Stimulated activated CD8-positive, alpha-beta memory T cell treated with anti-CD3 and anti-CD28 coated beads, Interleukin-4, amount 100 ng/mL, for 48 hours (primary cell): ENCODE results near the gene WNT11.

ENCODE experiments used
- DNase-seq: peaks from one replicate; pipeline ENCODE4 v3.0.0-alpha.2; 2020

The WNT11 gene

GRCh38 chr11:76237000-76237649 lies 30.8 kb upstream of the WNT11 start:
- DNase-seq, result no peak

- DNase-seq, result peak; percentile 70
These were observed 30.0 kb upstream of the WNT11 start for GRCh38 chr11:76236092-76236999.

- DNase-seq, result peak; percentile 97
These were observed 29.2 kb upstream of the WNT11 start for GRCh38 chr11:76235233-76236091.

- DNase-seq, result no peak
These were observed 28.3 kb upstream of the WNT11 start for GRCh38 chr11:76234416-76235232.

- DNase-seq, result no peak
These were observed 27.7 kb upstream of the WNT11 start for GRCh38 chr11:76234021-76234415.

GRCh38 chr11:76233196-76233921 lies 27.1 kb upstream of the WNT11 start:
- no peak for DNase-seq

- DNase-seq, result peak; percentile 49
These were observed 25.8 kb upstream of the WNT11 start for GRCh38 chr11:76232026-76232665.

GRCh38 chr11:76231121-76231738 lies 24.9 kb upstream of the WNT11 start:
- no peak for DNase-seq

GRCh38 chr11:76230392-76230791 lies 24.1 kb upstream of the WNT11 start:
- DNase-seq, result no peak

- no peak for DNase-seq
These were observed 23.5 kb upstream of the WNT11 start for GRCh38 chr11:76229690-76230240.

- no peak for DNase-seq
These were observed 22.5 kb upstream of the WNT11 start for GRCh38 chr11:76228875-76229149.

GRCh38 chr11:76228071-76228874 lies 22.0 kb upstream of the WNT11 start:
- DNase-seq, result no peak

GRCh38 chr11:76226626-76227025 lies 20.3 kb upstream of the WNT11 start:
- DNase-seq, result no peak

GRCh38 chr11:76225122-76225611 lies 18.9 kb upstream of the WNT11 start:
- no peak for DNase-seq

GRCh38 chr11:76224461-76225121 lies 18.3 kb upstream of the WNT11 start:
- no peak for DNase-seq

GRCh38 chr11:76221365-76221764 lies 15.1 kb upstream of the WNT11 start:
- DNase-seq, result no peak

- no peak for DNase-seq
These were observed 12.9 kb upstream of the WNT11 start for GRCh38 chr11:76219243-76219642.

- no peak for DNase-seq
These were observed 12.3 kb upstream of the WNT11 start for GRCh38 chr11:76218449-76219178.
